Measurements from ENCODE around the gene LILRB5.

LILRB5 gene

DNA sequence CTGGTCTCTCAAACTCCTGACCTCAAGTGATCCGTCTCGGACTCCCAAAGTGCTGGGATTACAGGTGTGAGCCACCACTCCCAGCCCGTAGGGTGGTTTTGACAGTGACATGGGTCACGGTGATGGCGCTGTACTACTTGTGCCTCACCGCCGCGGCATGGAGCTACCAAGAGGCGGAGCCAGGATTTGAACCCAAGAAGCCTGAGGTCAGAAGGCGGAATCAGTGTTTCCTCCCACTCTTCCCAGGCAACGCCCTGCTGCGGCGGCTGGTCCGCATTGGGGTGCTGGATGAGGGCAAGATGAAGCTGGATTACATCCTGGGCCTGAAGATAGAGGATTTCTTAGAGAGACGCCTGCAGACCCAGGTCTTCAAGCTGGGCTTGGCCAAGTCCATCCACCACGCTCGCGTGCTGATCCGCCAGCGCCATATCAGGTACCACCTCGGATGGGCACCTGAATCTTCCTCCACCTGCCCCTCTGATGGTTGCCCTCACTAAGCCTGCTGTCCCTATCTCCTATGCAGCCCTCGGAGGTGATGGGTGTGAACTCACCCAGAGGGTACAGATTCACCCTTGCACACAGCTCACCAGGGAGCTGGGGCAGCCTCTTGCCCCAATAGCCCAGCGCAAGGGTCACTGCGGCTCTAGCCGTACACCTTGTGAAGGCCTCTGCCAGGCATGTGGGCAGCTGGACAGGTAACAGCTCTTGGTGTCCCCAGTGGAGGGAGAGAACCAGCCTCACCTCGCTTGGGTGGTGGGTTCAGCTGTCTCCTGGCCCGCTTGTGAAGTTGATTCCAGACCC lies 50.8 kb downstream of the LILRB5 start:
- Histone ChIP-seq H3K4me1 (ENCODE audit: control insufficient read depth, insufficient read depth, low read length) (peaks cover 4% of the 10 kb centered on the region; the same call in 1 of the 2 replicates), H3K9me3 (ENCODE audit: control insufficient read depth, insufficient read depth, low read length) (no peaks in the 10 kb centered on the region), H3K4me3 (ENCODE audit: low read length) (no peak overlapping the region), H3K27me3 (ENCODE audit: control insufficient read depth, insufficient read depth, low read length) (no peaks in the 10 kb centered on the region), H3K27ac (ENCODE audit: low read length) (no peak overlapping the region), H3K36me3 (ENCODE audit: control insufficient read depth, insufficient read depth, low read length) (peaks cover 54% of the 10 kb centered on the region)
- DNase-seq (ENCODE audit: low read depth, low spot score) = no peak
- WGBS (ENCODE audit: insufficient coverage, insufficient read length) = no CpG with 5 or more reads among the region's 27 CpGs

DNA sequence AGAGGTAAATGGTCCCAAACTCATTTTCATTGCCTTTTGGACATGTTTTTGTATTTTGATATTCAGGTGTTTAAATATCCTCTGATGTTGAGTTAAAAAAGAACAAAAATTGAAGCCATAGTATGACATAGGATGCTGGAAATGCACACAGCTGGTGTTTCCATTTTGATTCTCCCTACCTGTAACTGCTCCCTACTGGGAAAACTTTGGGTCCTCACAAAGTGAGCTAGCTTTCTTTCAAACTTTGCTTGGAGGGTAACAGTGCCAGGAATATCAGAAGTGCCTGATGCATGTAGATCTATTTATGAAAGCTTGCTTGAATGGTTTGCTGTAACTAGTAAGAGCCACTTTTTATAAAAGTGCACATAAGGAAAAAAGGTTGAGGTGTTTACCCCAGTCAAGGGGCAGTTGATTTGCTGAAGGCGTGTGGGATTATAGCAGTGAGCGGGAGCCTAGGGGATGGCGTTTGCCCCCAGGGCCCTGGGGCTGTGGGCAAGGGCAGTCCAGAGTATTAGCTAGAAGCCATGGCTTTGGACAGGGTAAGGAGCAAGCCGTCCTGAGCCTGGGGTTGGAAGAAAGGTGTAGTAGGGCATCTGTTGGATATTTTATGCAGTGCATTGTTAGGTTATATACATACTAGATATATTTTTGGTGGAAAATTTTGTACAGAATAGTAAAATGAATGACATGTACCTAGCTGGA lies 52.2 kb downstream of the LILRB5 start:
- H3K36me3 ChIP-seq (ENCODE audit: control insufficient read depth, insufficient read depth, low read length) = peaks cover 54% of the 10 kb centered on the region
- no peak overlapping the region for H3K27ac ChIP-seq (ENCODE audit: low read length)
- H3K9me3 ChIP-seq (ENCODE audit: control insufficient read depth, insufficient read depth, low read length) = no peaks in the 10 kb centered on the region
- peaks cover 4% of the 10 kb centered on the region; the same call in 1 of the 2 replicates for H3K4me1 ChIP-seq (ENCODE audit: control insufficient read depth, insufficient read depth, low read length)
- no peaks in the 10 kb centered on the region for H3K27me3 ChIP-seq (ENCODE audit: control insufficient read depth, insufficient read depth, low read length)
- WGBS (ENCODE audit: insufficient coverage, insufficient read length) = no CpG with 5 or more reads among the region's 4 CpGs
- no peak overlapping the region for H3K4me3 ChIP-seq (ENCODE audit: low read length)
- DNase-seq (ENCODE audit: low read depth, low spot score) = no peak

DNA sequence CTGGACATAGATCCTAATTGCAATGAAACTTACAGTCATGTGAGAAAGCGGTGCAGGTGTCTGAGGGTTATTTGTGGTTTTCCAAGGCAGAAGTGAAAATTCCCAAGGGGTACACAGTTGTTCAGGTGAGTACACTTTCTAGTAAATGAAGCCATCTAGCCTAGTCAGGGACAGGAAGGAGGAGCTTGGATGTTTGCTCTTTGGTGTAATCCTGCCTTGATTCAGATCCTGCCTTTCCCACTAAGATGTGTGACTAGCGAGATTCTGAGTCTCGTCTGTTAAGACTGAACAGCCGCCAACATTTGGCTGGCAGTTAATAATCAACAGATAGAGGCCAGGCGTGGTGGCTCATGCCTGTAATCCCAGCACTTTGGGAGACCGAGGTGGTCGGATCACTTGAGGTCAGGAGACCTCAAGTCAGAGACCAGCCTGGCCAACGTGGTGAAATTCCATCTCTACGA lies 53.9 kb downstream of the LILRB5 start:
- H3K9me3 ChIP-seq (ENCODE audit: control insufficient read depth, insufficient read depth, low read length) = no peaks in the 10 kb centered on the region

DNA sequence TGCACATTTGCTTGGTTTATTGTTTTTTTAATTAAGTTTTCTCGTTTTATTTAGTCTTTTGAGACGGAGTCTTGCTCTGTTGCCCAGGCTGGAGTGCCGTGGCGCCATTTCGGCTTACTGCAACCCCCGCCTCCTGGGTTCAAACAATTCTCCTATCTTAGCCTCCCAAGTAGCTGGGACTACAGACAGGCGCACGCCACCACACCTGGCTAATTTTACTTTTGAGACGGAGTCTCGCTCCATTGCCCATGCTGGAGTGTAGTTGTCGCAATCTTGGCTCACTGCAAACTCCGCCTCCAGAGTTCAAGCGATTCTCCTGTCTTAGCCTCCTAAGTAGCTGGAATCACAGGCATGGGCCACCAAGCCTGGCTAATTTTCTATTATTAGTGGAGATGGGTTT lies 55.1 kb downstream of the LILRB5 start:
- Histone ChIP-seq H3K27ac (ENCODE audit: low read length) (no peak overlapping the region), H3K4me3 (ENCODE audit: low read length) (peak overlapping the region; percentile 77; the same call in 1 of the 2 replicates), H3K4me1 (ENCODE audit: control insufficient read depth, insufficient read depth, low read length) (peaks cover 4% of the 10 kb centered on the region; the same call in 1 of the 2 replicates), H3K36me3 (ENCODE audit: control insufficient read depth, insufficient read depth, low read length) (peaks cover 44% of the 10 kb centered on the region), H3K9me3 (ENCODE audit: control insufficient read depth, insufficient read depth, low read length) (no peaks in the 10 kb centered on the region), H3K27me3 (ENCODE audit: control insufficient read depth, insufficient read depth, low read length) (no peaks in the 10 kb centered on the region)
- no CpG with 5 or more reads among the region's 13 CpGs for WGBS (ENCODE audit: insufficient coverage, insufficient read length)
- DNase-seq (ENCODE audit: low read depth, low spot score) = no peak

More for the DNA sequence above, 53.9 kb downstream of the LILRB5 start:
- Histone ChIP-seq H3K27ac (ENCODE audit: low read length) (no peak overlapping the region), H3K4me1 (ENCODE audit: control insufficient read depth, insufficient read depth, low read length) (peaks cover 4% of the 10 kb centered on the region; the same call in 1 of the 2 replicates), H3K4me3 (ENCODE audit: low read length) (no peak overlapping the region), H3K36me3 (ENCODE audit: control insufficient read depth, insufficient read depth, low read length) (peaks cover 54% of the 10 kb centered on the region), H3K27me3 (ENCODE audit: control insufficient read depth, insufficient read depth, low read length) (no peaks in the 10 kb centered on the region)
- WGBS (ENCODE audit: insufficient coverage, insufficient read length) = no CpG with 5 or more reads among the region's 9 CpGs
- no peak for DNase-seq (ENCODE audit: low read depth, low spot score)

DNA sequence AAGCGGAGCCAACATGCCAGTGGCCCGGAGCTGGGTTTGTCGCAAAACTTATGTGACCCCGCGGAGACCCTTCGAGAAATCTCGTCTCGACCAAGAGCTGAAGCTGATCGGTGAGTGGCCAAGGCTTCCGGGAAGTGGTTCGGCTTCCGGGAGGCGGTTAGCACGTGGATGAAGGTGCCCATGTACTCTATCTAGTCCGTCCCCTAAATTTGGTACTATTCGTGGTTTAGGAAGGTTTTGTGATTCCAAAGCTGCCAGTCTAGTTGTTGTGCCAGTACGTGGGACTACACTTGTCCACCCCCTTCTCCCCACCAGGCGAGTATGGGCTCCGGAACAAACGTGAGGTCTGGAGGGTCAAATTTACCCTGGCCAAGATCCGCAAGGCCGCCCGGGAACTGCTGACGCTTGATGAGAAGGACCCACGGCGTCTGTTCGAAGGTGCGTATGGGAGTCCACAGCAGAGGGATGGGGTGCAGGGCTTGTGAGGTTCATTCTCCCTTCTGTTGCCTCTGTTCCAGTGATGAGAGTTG lies 55.8 kb downstream of the LILRB5 start:
- no peak overlapping the region for H3K27ac ChIP-seq (ENCODE audit: low read length)
- WGBS (ENCODE audit: insufficient coverage, insufficient read length) = no CpG with 5 or more reads among the region's 28 CpGs
- no peak for DNase-seq (ENCODE audit: low read depth, low spot score)
- H3K4me3 ChIP-seq (ENCODE audit: low read length) = peak overlapping the region; percentile 77
- peaks cover 2% of the 10 kb centered on the region; the same call in 1 of the 2 replicates for H3K4me1 ChIP-seq (ENCODE audit: control insufficient read depth, insufficient read depth, low read length)
- no peaks in the 10 kb centered on the region for H3K27me3 ChIP-seq (ENCODE audit: control insufficient read depth, insufficient read depth, low read length)
- no peaks in the 10 kb centered on the region for H3K9me3 ChIP-seq (ENCODE audit: control insufficient read depth, insufficient read depth, low read length)
- peaks cover 36% of the 10 kb centered on the region for H3K36me3 ChIP-seq (ENCODE audit: control insufficient read depth, insufficient read depth, low read length)

All from iPS DF 6.9 (cell line).